ENCODE results near the gene ZGPAT. TPM values are rescaled to one million over a fixed set of nuclear protein-coding genes. Genes with fewer than 3 reads are reported as not detected.

The ZGPAT gene
- polyA plus RNA-seq, 3 donors: 13.2 to 33.0 (median 30.7) TPM

GRCh38 chr20:63748070-63748933 is 40.5 kb downstream of the ZGPAT start:
- H3K27ac ChIP-seq (ENCODE audit: low read depth, low read length): no peak overlapping the region
- WGBS, 3 donors: 76 to 79% (median 78%) methylated on average over 20 of the region's 20 CpGs

GRCh38 chr20:63748934-63749270 is 41.1 kb downstream of the ZGPAT start:
- H3K27ac ChIP-seq (ENCODE audit: low read depth, low read length): no peak overlapping the region
- 90 to 94% (median 92%) methylated on average over 11 of the region's 11 CpGs for WGBS, 3 donors

- 88 to 93% (median 89%) methylated on average over 15 to 16 of the region's 16 CpGs for WGBS, 3 donors
- H3K27ac ChIP-seq (ENCODE audit: low read depth, low read length): no peak overlapping the region
Measured at GRCh38 chr20:63749597-63750508, 42.0 kb downstream of the ZGPAT start.

GRCh38 chr20:63750807-63751470 is 43.1 kb downstream of the ZGPAT start:
- WGBS, 3 donors: 68 to 78% (median 74%) methylated on average over 26 of the region's 26 CpGs
- no peak overlapping the region for H3K27ac ChIP-seq (ENCODE audit: low read depth, low read length)

- WGBS, 3 donors: 80 to 86% (median 84%) methylated on average over 31 to 41 of the region's 45 CpGs
- H3K27ac ChIP-seq (ENCODE audit: low read depth, low read length): no peak overlapping the region
Measured at GRCh38 chr20:63751471-63752271, 43.8 kb downstream of the ZGPAT start.

- WGBS, 3 donors: 90 to 92% (median 92%) methylated on average over 44 to 49 of the region's 50 CpGs
Measured at GRCh38 chr20:63752411-63753101, 44.7 kb downstream of the ZGPAT start.

GRCh38 chr20:63753381-63753780 is 45.5 kb downstream of the ZGPAT start:
- no peak overlapping the region for H3K27ac ChIP-seq (ENCODE audit: low read depth, low read length)
- WGBS, 3 donors: 88 to 94% (median 93%) methylated on average over 13 of the region's 13 CpGs

More at GRCh38 chr20:63752411-63753101, 44.7 kb downstream of the ZGPAT start:
- no peak overlapping the region for H3K27ac ChIP-seq (ENCODE audit: low read depth, low read length)

- no peak overlapping the region for H3K27ac ChIP-seq (ENCODE audit: low read depth, low read length)
- WGBS, 3 donors: 68 to 82% (median 70%) methylated on average over 16 of the region's 16 CpGs
Measured at GRCh38 chr20:63754008-63754407, 46.2 kb downstream of the ZGPAT start.

- H3K27ac ChIP-seq (ENCODE audit: low read depth, low read length): no peak overlapping the region
- WGBS, 3 donors: 80 to 84% (median 83%) methylated on average over 18 of the region's 18 CpGs
Measured at GRCh38 chr20:63755933-63756647, 48.3 kb downstream of the ZGPAT start.

GRCh38 chr20:63756648-63756991 is 48.8 kb downstream of the ZGPAT start:
- H3K27ac ChIP-seq (ENCODE audit: low read depth, low read length): no peak overlapping the region
- WGBS, 3 donors: 59 to 67% (median 60%) methylated on average over 8 of the region's 8 CpGs

GRCh38 chr20:63758152-63758551 is 50.3 kb downstream of the ZGPAT start:
- 87 to 93% (median 92%) methylated on average over 6 to 7 of the region's 7 CpGs for WGBS, 3 donors
- no peak overlapping the region for H3K27ac ChIP-seq (ENCODE audit: low read depth, low read length)

GRCh38 chr20:63759377-63759901 is 51.6 kb downstream of the ZGPAT start:
- no peak overlapping the region for H3K27ac ChIP-seq (ENCODE audit: low read depth, low read length)
- 73 to 91% (median 76%) methylated on average over 7 of the region's 7 CpGs for WGBS, 3 donors

GRCh38 chr20:63765082-63765873 is 57.4 kb downstream of the ZGPAT start:
- WGBS, 3 donors: 73 to 81% (median 81%) methylated on average over 16 of the region's 16 CpGs
- no peak overlapping the region for H3K27ac ChIP-seq (ENCODE audit: low read depth, low read length)

- H3K27ac ChIP-seq (ENCODE audit: low read depth, low read length): no peak overlapping the region
- 89 to 94% (median 93%) methylated on average over 7 of the region's 7 CpGs for whole genome bisulfite sequencing, 3 donors
Measured at GRCh38 chr20:63765902-63766301, 58.1 kb downstream of the ZGPAT start.

- 94 to 97% (median 96%) methylated on average over 38 of the region's 38 CpGs for WGBS, 3 donors
- H3K27ac ChIP-seq (ENCODE audit: low read depth, low read length): no peak overlapping the region
Measured at GRCh38 chr20:63766695-63767426, 59.0 kb downstream of the ZGPAT start.
